ENCODE measurements around the gene PCSK1. TPM values are rescaled to one million over a fixed set of nuclear protein-coding genes. Genes with fewer than 3 reads are reported as not detected.

Gene PCSK1
- total RNA-seq, 1 experiment from 2014 or later, result not detected

- ATAC-seq (no peak), DNase-seq (ENCODE audit: low read depth, low spot score) (no peak)
- Histone ChIP-seq H3K27ac (ENCODE audit: low read depth, low read length) (no peak overlapping the region), H4K20me1 (ENCODE audit: insufficient read depth) (no peaks in the 10 kb centered on the region), H2AFZ (ENCODE audit: low read depth, low read length, poor library complexity, severe bottlenecking) (no peak overlapping the region), H3K9me2 (ENCODE audit: insufficient read depth) (no peaks in the 10 kb centered on the region), H3K4me2 (ENCODE audit: low read length) (no peak overlapping the region), H3K4me1 (ENCODE audit: control insufficient read depth in 1 of 2, insufficient read depth in 2 of 2, low read length in 2 of 2) (no peaks in the 10 kb centered on the region), H3K9ac (ENCODE audit: low read length) (no peak overlapping the region), H3K79me2 (ENCODE audit: insufficient read depth, low read length) (no peaks in the 10 kb centered on the region), H3K27me3 (ENCODE audit: insufficient read depth, low read length) (peaks cover 51% of the 10 kb centered on the region), H3K9me3 (ENCODE audit: control insufficient read depth in 1 of 2, insufficient read depth in 1 of 2, low read depth in 1 of 2, low read length in 2 of 2) (no peaks in the 10 kb centered on the region), H3K36me3 (ENCODE audit: control insufficient read depth in 1 of 2, insufficient read depth in 2 of 2, low read length in 2 of 2) (no peaks in the 10 kb centered on the region), H3K4me3 (replicated peaks in 1 of 2; ENCODE audit: low read depth in 1 of 2, low read length in 2 of 2) (no peak overlapping the region)
- intact Hi-C loops (cut with micrococcal nuclease), result no loop called here
- no peak for TF ChIP-seq REST (IDR thresholded peaks at IDR 0.05; ENCODE audit: low read depth)
- TF ChIP-seq CTCF (IDR thresholded peaks at IDR 0.05 in 2 of 3, conservative IDR thresholded peaks at IDR 0.05 in 1 of 3; ENCODE audit: borderline replicate concordance in 1 of 3, insufficient read depth in 1 of 3, low read depth in 2 of 3, low read length in 2 of 3), result no peak
- no peak for TF ChIP-seq ELF1 (IDR thresholded peaks at IDR 0.05; ENCODE audit: borderline replicate concordance, low read depth)
- no peak for TF ChIP-seq EGR1 (IDR thresholded peaks at IDR 0.05; ENCODE audit: low read depth)
- TF ChIP-seq EZH2 (IDR thresholded peaks at IDR 0.05), result no peak
- TF ChIP-seq FOSL1 (IDR thresholded peaks at IDR 0.05; ENCODE audit: low read depth), result no peak
- TF ChIP-seq JUND (IDR thresholded peaks at IDR 0.05), result no peak
- TF ChIP-seq TCF7L2 (IDR thresholded peaks at IDR 0.05; ENCODE audit: borderline replicate concordance, extremely low read depth, insufficient read depth, insufficient read length), result no peak
- no peak for TF ChIP-seq CEBPB (IDR thresholded peaks at IDR 0.05; ENCODE audit: low read depth)
- TF ChIP-seq POLR2A (IDR thresholded peaks at IDR 0.05; ENCODE audit: borderline replicate concordance, extremely low read depth, insufficient read depth, insufficient read length), result no peak
- no peak for TF ChIP-seq ZNF274 (IDR thresholded peaks at IDR 0.05; ENCODE audit: low read depth, low read length)
- TF ChIP-seq CBX3 (IDR thresholded peaks at IDR 0.05; ENCODE audit: low read depth), result no peak
- TF ChIP-seq EZH2phosphoT487 (IDR thresholded peaks at IDR 0.05; ENCODE audit: borderline replicate concordance), result no peak
- no peak for TF ChIP-seq YY1 (IDR thresholded peaks at IDR 0.05; ENCODE audit: extremely low read depth, insufficient replicate concordance, low read depth, low read length)
- TF ChIP-seq MAX (IDR thresholded peaks at IDR 0.05), result no peak
- ChIA-PET POLR2A (no interaction called here), RAD21 (ENCODE audit: low non-redundant PET in 1 of 2, low total read pairs in 2 of 2, uncharacterized antibody in 2 of 2, unreplicated experiment in 2 of 2) (no interaction called here), CTCF (no interaction called here)
- no TSS peak for BruUV-seq (replicated peaks)
Observed at GRCh38 chr5:96410013-96410412, 23.0 kb downstream of the PCSK1 start.

Data from HCT116 (cell line).